Measurements from ENCODE around the gene USP14.

Gene USP14

DNA sequence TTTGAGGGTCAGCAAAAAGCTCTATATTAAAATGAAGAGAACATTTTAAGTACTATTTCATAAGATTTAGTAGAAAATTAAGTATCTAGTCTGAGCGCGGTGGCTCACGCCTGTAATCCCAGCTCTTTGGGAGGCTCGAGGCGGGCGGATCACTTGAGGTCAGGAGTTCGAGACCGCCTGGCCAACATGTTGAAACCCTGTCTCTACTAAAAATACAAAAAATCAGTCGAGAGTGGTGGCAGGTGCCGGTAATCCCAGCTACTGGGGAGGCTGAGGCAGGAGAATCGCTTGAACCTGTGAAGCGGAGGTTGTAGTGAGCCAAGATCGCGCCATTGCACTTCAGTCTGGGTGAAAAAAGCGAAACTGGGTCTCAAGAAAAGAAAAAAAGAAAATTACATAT is 1.6 kb downstream of the USP14 start:
- no peak for DNase-seq
- no peak for ATAC-seq

DNA sequence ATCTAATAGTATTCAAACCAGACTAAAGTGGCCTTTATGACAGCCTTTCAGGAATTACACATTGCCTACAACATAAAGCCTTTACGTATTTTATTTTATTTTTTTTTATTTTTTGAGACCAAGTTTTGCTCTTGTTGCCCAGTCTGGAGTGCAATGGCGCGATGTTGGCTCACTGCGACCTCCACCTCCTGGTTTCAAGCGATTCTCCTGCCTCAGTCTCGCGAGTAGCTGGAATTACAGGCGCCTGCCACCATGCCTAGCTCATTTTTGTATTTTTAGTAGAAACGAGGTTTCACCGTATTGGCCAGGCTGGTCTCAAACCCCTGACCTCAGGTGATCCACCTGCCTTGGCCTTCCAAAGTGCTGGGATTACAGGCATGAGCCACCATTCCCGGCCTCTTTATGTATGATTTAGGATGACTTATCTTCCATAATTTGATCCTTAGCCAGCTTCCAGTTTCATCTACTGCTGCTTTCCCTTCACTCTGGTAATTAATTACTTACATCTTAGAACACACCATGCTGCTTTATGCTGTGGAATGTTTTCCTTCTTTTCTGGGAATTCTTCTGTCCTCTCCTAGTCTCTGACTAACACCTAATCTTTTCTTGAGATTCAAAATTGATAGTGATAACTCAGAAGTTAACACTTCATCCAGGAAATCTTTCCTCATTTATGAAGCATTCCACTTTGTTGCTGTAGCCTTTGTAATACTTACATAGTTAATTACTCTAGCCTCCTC is 2.6 kb downstream of the USP14 start:
- no peak for DNase-seq
- ATAC-seq, result no peak

DNA sequence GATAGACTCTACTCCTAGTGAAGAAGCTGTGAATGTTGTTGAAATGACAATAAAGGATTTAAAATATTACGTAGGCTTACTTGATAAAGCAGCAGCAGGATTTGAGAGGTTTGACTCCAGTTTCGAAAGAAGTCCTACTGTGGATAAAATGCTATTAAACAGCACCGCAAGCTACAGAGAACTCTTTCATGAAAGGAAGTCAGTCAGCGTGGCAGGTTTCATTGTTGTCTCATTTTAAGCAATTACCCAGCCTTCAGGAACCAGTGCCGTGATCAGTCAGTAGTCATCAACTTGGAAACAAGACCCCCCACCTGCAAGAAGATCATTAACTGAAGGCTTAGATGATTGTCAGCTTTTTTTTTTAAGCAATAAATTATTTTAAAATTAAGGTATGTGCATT is 14.0 kb downstream of the USP14 start:
- DNase-seq, result no peak
- no peak for ATAC-seq

DNA sequence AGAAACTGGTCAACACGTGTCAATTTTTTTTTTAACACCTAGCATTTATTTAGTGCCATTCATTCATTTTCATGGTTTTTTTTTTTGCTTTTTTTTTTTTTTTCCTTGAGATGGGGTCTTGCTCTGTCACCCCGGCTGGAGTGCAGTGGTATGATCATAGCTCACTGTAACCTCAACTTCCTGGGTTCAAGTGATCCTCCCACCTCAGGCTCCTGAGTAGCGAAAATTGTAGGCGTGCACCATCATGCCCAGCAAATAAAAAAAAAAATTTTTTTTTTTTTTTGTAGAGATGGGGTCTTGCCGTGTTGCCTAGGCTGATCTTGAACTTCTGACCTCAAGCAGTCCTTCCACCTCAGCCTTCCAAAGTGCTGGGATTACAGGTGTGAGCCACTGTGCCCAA is 21.1 kb downstream of the USP14 start:
- no peak for DNase-seq

DNA sequence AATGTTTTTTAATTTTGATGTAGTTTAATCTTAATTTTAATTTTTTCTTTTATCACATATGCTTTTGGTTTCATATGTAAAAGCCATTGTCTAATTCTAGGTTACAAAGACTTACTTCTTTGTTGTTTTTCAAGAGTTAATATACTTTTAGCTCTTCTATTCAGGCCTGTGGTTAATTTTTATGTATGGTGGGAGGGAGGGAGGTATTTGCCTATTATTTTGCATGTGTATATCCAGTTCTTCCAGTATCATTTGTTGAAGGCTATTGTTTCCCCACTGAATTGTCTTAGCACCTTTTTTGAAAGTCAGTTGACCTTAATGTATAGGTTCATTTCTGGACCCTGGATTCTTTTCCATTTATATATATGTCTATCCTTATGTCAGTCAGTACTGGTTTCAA is 23.4 kb downstream of the USP14 start:
- DNase-seq, result no peak
- no peak for ATAC-seq

More for the DNA sequence above, 21.1 kb downstream of the USP14 start:
- no peak for ATAC-seq

DNA sequence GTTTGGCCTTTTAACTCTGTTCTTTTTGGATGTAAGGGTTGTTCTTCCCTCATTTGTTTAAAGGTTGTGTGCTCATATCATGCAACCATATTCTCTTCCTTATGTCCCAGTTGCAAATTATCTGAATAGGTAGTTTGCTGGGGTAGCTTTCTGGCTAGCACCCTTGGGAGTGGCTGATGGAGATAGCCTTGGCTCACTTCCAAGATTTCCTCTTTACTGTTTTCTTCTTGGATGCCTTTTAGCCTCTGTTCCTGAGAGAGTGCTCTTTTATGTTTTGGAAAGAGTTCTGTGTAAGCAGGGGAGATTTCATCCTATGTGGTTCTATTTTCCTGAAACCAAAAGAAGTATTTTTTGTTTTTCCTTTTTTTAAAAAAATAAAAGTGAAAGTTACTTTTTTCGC is 25.4 kb downstream of the USP14 start:
- ATAC-seq, result no peak

DNA sequence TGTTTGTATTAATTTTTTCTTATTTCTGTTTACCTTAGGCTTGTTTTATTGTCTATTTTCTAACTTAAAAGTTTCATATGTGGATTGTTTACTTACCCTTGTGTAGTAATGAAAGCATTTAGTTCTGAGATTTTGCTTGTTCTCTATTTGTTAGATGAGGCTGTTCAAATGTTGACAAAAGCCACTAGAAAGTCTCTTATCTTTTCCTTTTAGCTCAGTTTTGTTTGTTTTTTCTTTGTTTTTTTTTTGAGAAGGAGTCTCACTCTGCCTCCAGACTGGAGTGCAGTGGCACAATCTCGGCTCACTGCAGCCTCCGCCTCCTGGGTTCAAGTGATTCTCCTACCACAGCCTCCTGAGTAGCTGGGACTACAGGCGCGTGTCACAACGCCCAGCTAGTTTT is 30.9 kb downstream of the USP14 start:
- DNase-seq (no peak), ATAC-seq (no peak)

More for the DNA sequence above, 25.4 kb downstream of the USP14 start:
- no peak for DNase-seq

DNA sequence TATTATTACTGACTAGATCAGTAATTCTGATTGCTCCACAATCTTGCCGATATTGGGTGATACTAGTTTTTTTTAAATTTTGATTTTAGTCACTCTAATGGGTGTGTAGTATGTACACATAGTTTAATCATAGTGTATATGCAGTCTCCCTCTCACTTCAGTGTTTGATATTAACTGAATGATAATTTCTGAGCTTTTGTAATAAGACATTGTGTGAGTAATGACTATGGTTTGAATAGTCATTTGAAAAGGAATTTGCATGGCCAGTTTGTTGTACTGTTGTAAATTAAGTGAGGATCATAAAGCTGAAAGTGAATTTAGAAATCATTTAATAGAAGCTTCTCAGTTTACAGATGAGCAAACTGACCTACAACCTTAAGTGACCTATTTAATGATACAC is 33.4 kb downstream of the USP14 start:
- ATAC-seq, result no peak
- no peak for DNase-seq

DNA sequence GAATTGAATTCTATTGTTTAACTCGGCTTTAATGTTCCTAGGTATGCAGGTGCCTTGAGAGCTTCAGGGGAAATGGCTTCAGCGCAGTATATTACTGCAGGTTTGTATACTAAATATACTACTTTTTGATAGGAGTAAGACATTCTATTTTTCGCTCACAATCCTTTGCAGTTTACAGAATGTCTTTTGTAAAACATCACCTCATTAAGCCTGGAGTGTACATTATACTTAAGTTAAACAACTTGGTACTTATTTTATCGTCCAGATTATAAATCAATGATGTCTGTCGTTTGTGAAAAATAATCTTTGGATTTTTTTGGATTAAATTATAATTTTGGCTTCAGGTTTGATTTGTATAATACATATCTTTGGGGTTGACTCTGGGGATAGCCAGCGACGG is 34.4 kb downstream of the USP14 start:
- DNase-seq, result no peak
- ATAC-seq, result no peak

DNA sequence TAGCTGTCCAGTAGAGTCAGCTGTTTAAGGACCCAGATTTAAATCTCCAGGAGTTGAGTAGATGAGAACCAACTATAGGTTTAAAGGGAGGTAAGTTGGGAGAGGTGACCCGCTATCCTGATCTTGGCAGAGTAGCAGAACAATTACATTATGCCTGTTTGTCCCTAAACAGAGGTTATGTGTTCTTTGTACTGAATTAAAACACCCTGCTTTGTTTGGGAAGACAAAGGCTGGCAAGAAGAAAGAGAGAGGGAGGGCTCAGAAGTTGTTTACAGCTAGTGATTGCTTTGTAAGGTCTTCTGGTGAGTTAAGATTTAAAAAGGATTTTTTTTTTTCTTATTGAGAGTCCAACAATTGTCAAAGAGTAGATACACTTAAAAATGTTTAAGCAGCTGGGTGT is 37.3 kb downstream of the USP14 start:
- no peak for ATAC-seq

DNA sequence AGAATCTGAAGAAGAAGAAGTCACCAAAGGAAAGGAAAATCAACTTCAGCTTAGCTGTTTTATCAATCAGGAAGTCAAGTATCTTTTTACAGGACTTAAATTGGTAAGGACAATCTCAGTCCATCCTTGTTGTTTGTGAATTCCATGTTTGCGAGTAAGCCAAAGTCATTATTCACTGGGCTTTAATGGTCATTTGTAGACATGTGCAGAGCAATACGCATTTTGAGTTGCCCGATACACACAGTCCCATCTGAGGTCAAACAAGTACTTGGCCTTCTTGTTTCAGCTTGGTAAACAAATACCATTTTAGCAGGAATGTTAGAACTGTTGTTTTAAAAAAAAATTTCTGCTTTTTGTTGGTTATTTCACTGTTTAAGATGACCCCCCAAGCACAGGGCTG is 40.9 kb downstream of the USP14 start:
- DNase-seq (no peak), ATAC-seq (no peak)

More for the DNA sequence above, 37.3 kb downstream of the USP14 start:
- no peak for DNase-seq

DNA sequence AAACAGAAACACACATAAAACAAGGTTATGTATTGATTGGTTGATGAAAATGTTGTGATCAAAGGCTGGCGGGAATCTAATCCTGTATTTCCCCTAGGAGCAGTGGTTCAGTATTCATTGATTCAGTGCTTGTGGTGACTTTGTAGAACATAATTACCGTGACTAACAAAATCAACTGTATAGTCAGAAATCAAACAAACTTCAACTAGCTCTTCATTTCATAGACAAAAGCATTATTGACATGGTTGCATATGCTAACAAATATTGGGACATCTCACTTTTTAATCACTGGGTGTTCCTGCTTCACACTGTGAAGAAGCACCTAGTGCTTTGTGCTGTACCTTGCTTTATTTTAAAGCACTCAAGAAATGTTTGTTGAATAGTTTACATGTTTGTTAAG is 41.4 kb downstream of the USP14 start:
- no peak for DNase-seq
- ATAC-seq, result no peak

DNA sequence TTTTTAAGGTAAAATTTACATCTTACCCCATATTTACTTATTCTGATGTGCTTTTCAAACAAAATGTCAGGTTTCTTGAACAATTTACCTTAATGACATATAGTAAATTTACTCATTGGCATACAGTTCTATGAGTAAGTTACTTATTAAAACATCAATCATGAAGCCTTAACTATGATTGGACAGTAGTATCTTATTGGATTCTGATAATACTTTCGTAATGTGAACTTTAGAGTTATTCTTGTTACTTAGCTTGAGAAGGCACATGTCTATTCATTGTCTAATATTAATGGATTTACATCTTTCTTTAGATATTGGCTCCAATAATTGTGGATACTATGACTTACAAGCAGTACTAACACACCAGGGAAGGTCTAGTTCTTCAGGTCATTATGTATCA is 51.7 kb downstream of the USP14 start:
- ATAC-seq (no peak), DNase-seq (no peak)

DNA sequence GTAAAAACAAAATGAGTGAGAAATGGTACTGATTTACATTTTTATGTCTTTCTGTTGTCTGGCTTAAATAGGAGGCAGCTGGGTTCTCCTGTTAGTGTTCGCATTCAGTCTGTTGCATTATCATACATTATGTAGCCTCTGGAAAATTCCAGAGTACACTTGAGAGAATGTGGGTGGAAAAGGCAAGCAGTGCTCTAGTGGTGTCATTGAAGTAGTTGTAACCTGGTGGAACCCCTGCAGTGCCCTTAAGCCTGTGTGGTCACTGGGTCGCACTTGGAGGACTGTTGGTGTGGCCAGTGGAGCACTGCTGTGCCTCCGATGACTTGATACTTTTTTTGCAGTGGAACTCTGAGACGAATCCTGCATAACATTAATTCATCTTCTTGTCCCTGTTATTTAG is 52.4 kb downstream of the USP14 start:
- DNase-seq (no peak), ATAC-seq (no peak)

DNA sequence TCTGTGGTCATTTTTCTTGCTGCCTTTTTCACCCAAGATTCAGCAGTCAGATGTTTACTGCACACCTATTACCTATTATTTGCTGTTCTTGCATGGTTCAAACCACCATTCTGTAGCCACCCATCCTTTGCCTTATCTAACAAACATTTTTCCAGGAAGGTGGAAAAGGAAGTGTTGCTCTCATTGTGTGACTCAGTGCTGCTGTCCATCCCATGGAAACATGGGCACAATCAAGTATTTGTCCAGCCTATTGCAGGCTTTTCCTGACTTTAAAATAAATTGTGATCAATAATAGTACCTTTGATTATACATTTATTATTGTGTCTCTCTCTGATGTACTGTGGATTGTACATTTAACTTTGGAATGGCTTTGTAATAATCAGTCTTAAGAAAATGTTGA is 53.2 kb downstream of the USP14 start:
- ATAC-seq, result no peak

DNA sequence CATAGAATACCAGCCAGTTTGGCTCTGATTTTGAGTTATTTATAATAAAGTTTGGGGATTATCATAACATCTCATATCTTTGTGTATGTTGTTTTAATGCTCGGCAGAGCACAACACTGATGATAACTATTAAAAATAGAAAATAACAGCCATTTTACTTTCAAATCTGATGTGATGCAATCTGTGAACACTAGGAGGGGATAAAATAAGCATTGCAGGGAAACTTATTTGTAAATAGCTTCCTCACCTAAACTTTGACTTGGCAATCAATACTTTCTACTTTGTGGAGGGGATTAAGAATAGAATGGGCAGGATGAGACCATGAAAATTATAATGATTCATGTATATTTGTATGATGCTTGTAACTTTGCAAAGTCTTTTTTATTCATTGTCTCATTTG is 54.4 kb downstream of the USP14 start:
- DNase-seq (no peak), ATAC-seq (no peak)

More for the DNA sequence above, 53.2 kb downstream of the USP14 start:
- DNase-seq, result no peak

DNA sequence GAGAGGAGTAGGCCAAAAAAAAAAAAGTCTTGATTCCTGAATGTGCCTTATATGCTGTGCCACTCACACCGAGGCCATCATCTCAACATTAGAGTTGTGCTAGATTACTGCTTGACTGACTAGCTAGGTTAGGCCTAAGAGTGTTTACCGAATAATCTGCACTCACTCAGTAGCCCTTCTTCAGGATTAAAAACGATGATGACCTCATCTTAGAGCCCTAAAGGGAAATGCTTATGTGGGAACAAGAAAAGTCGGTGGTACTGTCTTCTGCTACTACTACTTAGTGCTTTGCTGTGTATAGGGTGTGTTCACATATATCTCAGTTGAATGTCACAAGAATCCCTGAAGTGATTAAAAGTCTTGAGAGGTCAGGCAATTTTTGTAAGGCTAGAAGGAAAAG is 55.1 kb downstream of the USP14 start:
- no peak for ATAC-seq
- no peak for DNase-seq

DNA sequence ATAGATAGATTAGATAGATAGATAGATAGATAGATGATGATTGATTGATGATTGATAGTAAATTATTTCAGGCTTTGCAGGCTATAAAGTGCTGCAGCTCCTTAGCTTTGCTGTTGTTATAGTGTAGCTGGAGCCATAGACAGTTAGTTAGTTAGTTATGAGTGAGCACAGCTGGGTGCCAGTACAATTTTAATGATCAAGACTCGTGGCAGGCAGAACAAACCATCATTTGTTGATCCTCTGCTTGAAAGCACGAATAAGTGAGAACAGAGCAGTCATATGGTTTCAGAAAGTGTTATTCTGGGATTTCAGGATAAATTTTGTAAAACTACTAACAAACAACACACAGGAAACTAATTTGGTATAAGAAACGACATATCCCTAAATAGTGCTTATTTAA is 55.6 kb downstream of the USP14 start:
- no peak for ATAC-seq

DNA sequence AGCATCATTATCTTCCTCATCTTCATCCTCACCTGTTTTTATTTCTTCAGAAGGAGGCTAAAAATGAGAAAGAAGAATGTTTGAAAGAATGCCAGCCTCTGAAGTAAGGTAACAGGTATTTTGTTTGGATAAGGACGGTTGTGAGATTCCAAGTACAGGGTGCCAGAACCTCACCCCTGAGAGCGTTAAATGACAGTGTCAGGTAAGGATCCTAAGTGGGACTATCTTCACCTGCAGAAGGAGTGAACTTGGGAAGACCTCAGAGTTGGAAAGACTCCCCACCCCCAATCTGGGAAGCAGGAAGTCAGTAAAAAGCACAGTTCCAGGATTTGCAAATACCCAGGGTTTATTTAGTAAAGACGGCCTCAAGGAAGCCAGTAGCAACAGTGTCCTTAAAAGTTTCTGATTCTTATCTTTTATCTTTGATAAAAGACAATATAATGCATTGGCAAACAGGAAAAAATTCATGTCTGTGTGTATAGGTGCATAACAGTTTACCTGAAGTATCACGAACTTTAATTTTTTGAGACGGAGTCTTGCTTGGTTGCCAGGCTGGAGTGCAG is 57.2 kb downstream of the USP14 start:
- no peak for DNase-seq
- no peak for ATAC-seq

More for the DNA sequence above, 55.6 kb downstream of the USP14 start:
- no peak for DNase-seq

DNA sequence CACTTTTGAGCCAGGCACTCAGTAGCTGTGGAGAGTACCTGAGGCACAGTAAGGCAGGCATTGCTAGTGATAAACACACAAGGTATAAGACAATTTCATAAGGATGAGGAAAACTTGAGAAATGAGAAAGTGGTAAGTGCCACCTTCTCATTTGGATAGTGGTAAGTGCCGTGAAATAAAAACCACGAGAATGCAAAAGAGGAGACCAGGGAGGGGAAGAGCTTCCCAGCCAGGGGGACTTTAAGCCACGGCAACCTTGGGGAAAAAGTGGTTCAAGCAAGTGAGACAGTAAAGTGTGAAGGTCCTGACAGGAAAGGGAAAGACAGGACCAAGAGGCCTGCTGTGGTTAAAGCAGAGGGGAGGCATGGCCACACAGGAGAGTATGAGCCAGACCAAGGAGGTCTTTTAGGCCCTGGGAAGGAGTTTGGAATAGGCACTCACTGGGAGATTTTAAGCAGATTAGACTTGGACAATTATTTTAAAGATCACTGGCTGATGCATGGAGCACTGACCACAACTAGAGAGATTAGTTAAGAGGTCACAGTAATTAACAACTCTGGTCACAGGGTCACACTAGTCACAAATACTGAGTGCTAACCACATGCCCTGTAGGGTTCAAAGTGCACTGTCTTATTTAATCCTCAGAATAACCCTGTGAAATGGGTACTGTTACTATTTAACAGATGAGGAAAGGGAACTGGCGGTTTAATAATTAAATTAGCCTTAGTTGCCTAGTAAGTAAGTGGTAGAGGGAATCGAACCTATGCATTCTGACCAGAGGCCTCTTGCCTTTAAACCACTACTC is 59.4 kb downstream of the USP14 start:
- ATAC-seq, result peak; percentile 9
- no peak for DNase-seq

DNA sequence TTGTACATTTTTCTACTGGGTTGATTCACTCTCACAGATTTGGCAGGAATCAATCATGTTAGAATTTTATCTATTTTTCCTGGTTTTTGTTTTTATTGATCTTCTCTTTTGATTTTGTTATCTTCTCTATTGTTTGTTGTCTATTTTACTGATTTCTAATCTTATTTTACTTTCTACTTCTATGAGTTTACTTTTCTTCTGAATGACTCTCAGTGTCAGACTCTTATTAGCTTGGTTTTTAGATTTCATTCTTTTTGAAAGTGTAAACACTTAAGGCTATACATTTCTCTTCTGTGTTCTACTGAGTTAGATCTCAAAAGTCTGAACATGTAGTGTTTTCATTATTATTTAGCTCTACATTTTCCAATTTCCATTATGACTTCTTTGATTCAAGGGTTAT is 62.4 kb downstream of the USP14 start:
- no peak for ATAC-seq
- DNase-seq, result no peak

DNA sequence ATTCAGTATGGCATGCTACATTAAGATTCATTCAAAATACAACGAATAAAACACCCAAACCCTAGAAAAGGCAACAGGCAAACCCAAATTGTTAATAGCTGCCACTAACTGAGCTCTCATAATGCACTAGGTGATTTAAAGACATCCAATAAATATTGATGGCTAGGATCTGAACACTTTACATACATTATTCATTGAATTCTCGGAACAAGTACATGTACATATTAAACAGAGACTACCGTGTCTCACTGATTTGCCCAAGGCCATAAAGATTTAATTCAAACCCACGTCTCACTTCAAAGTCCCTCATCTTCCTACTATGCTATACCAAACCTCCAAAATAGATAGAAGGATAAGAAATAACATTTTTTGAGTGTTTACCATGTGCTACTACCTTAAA is 67.4 kb downstream of the USP14 start:
- ATAC-seq, result no peak
- no peak for DNase-seq

DNA sequence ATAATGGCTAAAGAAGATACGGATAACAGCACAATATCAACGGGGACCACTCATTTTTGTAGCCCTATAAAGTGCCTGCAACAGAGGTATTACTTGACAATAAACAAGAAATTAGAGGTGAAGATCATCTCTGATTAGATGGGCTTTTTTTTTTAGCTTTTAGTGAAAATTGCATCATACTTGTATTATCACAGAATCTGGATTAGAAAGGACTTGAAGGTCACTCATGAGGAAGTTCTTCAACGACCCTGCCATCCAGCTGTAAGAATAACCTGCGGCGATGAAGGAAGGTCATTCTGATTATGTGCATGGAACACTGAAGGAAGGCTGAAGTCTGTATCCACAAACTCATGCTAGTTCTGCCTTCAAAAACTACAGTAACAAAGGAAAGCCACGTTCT is 69.0 kb downstream of the USP14 start:
- DNase-seq, result no peak
- ATAC-seq, result no peak

DNA sequence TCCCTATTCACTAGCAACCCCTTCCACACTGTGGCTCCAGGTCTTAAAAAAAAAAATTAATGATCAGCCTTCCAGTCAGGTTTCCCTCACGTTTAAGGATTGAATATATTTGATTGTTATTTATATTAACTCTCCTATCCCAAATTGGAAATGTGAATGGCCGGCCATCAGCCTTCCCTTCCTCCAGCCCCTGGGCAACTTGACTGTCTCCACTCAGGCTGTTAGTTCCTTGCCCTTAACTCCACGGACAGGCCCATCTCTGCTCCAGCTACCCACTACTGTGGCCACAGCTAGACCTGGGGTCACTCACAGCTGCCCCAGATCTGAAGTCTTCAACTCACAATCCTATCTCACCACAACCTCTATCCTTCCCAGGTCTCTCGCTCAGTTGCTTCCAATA is 69.5 kb downstream of the USP14 start:
- ATAC-seq (no peak), DNase-seq (no peak)
